ENCODE data around the gene SPG7.

Gene SPG7

DNA sequence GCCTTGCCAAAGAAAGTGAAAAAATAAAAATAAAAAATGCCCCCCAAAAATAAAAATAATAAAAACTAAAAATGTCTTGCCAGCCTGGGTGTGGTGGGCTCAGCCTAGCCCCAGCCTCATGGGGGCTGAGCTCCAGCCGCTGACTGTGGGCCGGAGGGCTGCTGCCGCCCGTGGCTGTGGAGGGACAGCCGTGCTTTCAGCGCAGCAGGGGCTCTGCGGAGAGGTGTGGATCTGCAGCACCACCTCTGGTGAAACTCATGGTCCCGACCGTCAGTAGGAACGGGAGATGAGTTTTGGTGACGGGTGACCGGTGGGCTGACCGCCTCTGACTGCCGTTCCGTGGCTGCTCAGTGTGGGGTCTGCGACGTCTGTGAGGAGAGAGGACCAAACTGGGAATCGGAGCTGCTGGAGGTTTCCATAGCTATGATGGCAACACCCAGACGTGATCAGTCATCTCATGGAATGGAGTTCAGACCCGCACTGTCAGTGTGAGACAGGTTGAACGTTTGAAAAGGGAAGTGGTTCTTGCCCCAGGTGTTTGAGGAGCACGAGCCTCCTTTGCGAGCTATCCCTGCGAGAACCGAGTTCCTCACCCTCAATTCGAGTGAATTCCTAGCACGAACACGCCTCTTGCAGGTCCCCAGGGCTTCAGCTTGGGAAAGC lies 40.3 kb downstream of the SPG7 start:
- DNase-seq: no peak

DNA sequence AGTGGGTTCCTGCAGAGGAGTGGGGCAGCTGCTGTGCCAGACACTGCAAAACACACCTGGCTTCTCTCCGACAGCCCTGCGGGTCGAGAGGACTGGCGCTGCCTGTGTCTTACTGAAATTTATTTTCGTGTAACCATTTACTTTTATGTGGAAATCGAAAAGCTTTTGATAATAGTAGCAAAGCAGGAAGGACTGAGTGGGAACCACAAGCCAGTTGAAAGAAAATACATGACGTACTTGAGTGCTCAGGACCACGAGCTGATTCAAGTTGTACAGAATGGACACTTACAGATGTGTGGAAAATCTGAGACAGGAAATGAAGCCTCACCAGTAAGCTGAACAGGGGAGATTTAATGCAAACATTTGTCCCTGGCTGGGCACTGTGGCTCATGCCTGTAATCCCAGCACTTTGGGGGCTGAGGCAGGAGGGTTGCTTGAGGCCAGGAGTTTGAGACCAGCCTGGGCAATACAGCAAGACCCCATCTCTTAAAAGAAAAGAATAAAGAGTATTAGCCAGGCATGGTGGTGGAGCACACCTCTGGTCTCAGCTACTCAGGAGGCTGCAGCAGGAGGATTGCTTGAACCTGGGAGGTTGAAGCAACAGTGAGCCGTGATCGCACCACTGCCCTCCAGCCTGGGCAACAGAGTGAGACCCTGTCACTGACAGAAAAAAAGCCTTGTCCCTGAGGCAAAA lies 41.0 kb downstream of the SPG7 start:
- no peak for DNase-seq

DNA sequence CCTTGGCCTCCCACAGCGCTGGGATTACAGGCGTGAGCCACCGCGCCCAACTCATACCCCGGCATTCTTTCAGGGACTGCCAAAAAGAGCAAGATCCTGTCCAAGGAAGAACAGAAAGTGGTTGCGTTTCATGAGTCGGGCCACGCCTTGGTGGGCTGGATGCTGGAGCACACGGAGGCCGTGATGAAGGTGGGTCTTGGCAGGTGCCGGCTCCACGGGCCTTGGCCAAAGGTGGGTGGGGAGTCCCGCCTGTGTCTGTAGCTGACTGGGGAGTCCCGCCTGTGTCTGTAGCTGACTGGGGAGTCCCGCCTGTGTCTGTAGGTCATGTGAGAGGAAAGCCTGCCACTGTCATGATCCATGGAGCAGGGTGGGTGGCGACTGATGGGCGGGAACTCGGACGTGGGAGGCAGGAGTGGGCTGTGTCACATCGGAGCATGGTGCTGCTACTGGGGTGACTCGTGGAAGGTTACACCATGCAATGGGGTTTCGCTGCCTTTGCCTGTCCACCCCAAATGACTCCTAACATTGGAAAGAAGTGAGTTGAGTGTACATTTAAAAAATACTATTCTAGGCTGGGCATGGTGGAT lies 42.3 kb downstream of the SPG7 start:
- DNase-seq: no peak

DNA sequence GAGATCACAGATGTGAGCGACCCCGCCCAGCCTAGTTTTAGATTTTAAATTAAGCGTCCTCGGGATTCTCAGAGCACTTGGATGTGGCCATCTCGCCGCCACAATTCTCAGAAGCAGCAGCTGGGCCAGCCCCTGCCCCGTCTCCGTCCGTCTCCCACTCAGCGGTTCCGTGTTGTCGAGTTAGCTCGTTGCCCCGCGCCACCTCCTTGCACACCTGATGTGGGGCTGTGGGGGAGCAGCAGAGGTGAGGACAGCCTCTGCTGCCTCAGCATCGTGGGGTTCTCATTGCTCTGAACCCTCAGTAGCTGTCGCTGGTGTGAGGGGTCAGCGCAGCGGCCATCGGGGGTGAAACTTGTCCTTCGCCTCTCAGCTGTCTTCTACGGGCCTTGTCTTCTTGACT lies 44.1 kb downstream of the SPG7 start:
- DNase-seq: no peak

DNA sequence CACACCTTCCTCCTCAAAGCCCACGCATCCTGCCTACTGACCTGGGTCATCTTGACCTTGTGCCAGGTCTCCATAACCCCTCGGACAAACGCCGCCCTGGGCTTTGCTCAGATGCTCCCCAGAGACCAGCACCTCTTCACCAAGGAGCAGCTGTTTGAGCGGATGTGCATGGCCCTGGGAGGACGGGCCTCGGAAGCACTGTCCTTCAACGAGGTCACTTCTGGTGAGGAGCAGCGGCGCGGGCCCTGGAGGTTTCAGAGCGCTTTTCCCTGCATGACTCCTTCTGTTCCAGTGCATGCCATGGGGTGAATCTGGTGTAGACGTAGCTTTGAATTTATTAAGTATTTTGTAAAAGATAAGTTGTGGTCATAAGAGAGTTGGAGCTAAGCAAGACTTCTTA lies 44.7 kb downstream of the SPG7 start:
- no peak for DNase-seq

DNA sequence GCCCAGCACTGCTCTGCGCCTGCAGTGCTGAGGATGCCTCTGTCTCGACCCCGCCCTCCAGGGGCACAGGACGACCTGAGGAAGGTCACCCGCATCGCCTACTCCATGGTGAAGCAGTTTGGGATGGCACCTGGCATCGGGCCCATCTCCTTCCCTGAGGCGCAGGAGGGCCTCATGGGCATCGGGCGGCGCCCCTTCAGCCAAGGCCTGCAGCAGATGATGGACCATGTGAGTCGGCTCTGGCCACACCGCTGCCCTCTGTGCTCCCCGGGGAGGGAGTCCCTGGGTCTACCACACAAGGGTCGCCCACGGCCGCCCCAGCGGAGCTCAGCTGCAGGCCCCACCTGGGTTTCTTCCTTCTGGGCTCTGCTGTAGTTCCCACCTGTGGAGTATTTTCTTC lies 45.5 kb downstream of the SPG7 start:
- no peak for DNase-seq

DNA sequence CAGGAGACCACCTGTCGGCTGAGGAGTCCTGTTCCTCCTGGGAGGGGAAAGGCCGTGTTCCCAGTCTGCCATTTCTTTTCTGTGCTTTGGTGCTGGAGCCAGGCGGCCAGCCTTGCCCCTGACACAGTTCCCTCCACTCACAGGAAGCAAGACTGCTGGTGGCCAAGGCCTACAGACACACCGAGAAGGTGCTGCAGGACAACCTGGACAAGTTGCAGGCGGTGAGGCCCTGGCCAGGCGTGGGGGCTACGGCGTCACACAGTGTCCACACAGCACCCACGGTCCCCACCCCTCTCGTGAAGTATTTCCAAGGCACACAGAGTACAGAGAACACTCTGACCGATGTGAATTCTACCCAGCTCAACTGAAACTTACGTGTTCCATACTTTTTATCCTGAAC lies 46.1 kb downstream of the SPG7 start:
- DNase-seq: no peak

DNA sequence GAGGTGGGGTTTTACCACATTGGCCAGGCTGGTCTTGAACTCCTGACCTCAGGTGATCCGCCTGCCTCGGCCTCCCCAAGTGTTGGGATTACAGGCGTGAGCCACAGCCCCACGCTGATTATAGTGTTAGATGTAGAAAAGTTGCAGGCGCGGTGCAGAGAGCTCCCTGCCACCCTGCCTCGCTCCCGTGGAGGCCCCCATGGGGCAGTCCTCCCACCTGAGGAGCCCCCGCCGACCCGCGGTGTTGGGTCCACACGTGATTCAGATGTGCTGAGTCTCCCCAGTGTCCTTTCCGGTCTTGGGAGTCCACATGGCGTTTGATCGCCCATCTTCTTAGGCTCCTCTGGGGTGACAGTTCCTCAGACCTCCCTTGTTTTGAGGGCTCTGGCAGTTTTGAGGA lies 47.1 kb downstream of the SPG7 start:
- no peak for DNase-seq

DNA sequence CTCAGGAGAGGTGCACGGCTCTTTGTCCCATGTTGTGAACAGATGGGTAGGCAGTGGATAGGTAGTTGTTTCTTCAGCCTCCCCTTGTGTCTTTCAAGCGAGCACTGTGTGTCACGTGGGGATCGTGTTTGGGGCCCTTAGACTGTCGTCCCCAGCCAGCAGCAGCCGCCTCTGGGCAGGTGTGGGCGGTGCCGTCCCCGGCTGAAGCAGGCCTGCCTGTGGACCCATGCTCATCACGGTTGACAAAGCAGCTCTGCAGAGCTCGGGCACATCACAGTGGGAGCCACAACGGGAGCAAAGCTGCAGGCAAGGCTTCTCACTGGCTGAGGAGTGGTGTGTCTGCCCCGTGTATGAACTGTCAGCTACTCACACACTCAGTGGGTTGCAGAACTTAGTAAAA lies 47.6 kb downstream of the SPG7 start:
- DNase-seq: no peak

DNA sequence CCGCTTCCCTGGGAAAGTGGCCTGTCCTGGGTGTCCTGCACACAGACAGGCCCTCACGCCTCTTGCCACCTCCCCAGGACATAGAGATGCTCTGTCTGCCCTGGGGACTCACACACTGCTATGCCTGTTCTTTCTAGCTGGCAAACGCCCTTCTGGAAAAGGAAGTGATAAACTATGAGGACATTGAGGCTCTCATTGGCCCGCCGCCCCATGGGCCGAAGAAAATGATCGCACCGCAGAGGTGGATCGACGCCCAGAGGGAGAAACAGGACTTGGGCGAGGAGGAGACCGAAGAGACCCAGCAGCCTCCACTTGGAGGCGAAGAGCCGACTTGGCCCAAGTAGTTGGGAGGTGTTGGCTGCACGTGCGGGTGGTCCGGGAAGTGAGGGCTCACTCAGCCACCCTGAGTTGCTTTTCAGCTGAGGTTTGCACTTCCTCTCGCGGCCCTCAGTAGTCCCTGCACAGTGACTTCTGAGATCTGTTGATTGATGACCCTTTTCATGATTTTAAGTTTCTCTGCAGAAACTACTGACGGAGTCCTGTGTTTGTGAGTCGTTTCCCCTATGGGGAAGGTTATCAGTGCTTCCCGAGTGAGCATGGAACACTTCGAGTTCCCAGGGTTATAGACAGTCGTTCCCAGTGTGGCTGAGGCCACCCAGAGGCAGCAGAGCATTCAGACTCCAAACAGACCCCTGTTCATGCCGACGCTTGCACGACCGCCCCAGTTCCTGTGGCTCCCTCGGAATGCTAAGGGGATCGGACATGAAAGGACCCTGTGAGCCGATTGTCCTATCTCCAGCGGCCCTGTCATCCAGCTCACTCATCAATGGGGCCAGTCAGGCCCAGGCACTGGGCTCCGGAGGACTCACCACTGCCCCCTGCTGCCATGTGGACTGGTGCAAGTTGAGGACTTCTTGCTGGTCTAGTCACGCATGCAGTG lies 48.8 kb downstream of the SPG7 start:
- DNase-seq: peak; percentile 34

DNA sequence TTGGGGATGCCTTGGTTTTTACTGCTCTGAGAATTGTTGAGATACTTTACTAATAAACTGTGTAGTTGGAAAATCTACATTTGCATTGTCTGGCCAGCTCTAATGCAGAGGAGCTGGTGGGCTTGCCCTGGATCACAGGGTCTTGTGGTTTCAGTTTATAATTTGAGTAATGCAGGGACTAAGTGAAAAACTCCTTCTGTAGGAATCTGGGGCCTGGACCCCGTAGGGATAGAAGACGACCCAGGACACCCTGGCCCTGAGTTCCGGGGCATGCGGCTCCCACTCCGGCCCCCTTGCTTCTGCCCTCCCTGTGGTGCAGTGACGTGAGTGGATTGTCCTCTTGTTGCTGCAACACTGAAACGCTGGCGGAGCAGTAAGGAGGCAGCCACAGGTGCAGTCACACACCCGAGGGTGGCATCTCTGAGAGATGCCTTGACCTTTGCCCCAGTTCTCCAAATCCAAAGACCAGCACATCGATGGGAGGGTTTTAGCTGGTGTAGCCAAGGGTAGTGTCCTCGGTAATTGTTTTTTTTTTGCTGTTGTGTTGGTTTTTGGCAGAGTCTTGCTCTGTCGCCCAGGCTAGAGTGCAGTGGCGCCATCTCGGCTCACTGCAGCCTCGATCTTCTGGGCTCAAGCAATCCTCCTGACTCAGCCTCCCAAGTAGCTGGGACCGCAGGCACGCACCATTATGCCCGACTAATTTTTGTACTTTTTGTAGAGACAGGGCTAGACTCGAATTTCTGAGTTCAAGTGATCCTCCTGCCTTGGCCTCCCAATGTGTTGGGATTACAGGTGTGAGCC lies 49.7 kb downstream of the SPG7 start:
- DNase-seq: no peak

DNA sequence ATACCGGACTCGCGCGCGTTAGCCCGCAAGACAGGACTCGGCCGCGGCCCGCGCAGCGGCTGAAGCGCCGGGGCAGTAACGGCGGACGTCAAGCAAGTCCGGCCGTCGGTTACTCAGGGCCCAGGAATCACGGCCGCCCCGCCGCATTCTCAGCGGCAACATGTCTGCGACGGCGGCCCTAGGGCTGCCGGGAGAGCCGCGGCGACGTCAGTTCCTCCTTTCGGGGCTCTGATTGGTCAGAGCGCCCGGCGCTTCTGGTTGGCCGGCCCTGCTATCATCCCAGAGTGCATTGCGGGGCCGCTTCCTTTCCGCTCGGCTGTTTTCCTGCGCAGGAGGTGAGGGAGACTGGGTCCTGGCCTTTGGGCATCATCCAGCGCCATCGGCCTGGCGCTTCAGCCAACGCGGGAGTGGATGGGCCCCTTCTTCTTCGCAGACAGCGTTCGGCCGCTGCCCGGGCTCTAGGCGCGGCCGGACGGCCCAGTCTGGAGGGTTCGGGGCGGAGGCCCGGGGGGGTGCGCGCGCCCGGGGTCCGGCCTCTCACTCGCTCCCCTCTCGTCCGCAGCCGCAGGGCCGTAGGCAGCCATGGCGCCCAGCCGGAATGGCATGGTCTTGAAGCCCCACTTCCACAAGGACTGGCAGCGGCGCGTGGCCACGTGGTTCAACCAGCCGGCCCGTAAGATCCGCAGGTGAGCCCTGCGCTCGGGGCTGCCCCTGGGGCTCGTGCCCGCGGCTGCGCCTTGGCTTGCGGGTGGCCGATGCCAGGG lies 52.4 kb downstream of the SPG7 start, which contains the start of gene RPL13:
TSS of gene RPL13 (plus strand) at position 305 of the 764 bp plus-strand sequence. CDS start at position 583, 278 bp downstream.
- peak; percentile 84 for DNase-seq

DNA sequence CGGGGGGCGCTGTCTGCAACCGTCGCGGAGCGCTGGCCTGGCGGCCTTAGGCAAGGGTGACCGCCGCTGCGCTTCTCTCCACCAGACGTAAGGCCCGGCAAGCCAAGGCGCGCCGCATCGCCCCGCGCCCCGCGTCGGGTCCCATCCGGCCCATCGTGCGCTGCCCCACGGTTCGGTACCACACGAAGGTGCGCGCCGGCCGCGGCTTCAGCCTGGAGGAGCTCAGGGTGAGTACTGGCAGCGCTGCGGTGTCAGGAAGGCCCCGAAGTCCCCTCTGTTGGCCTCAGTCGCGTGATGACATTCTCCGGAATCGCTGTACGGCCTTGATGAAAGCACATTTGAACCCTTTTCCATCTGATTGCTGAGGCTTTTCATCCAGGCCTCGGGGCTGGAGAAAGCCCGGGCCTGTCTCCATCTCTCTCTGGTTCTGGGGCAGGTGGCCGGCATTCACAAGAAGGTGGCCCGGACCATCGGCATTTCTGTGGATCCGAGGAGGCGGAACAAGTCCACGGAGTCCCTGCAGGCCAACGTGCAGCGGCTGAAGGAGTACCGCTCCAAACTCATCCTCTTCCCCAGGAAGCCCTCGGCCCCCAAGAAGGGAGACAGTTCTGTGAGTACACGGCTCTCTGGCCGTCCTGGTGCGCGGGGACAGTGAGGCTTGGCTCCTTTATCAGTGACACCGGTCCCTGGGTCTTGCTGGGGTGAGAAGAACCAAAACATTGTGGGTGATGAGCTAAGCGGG lies 53.1 kb downstream of the SPG7 start:
- DNase-seq: no peak

DNA sequence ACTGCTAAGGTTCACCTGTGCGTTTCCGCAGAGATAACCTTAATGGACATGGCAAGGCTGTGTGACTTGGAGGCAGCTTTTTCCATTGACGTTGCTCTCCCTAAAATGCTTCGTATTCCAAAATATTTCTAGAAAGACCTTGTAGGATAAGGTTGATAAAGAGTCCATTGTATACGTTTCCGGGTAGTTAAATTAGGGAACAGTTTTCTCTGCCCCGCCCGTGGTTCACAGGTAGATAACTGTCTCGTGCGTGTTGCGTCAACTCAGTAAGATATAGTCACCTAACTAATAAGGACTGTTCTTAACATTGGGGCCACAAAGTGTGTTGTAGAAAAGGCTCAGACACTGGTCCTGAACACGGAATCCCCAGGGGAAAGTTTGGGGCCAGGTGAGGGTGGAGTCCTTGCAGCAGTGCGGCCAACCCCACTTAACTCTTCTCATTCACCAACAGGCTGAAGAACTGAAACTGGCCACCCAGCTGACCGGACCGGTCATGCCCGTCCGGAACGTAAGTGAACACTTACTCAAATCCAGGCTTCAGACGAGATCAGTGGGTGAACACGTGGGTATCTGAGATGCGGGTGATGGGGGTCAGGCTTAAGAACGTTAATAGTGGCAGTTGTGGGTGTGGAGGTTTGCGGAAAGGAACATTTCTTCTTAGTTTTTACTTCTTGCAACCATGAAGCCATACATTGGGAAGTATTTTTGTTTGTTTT lies 53.8 kb downstream of the SPG7 start:
- DNase-seq: no peak

DNA sequence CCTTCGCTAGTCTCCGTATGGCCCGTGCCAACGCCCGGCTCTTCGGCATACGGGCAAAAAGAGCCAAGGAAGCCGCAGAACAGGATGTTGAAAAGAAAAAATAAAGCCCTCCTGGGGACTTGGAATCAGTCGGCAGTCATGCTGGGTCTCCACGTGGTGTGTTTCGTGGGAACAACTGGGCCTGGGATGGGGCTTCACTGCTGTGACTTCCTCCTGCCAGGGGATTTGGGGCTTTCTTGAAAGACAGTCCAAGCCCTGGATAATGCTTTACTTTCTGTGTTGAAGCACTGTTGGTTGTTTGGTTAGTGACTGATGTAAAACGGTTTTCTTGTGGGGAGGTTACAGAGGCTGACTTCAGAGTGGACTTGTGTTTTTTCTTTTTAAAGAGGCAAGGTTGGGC lies 54.7 kb downstream of the SPG7 start:
- no peak for DNase-seq

DNA sequence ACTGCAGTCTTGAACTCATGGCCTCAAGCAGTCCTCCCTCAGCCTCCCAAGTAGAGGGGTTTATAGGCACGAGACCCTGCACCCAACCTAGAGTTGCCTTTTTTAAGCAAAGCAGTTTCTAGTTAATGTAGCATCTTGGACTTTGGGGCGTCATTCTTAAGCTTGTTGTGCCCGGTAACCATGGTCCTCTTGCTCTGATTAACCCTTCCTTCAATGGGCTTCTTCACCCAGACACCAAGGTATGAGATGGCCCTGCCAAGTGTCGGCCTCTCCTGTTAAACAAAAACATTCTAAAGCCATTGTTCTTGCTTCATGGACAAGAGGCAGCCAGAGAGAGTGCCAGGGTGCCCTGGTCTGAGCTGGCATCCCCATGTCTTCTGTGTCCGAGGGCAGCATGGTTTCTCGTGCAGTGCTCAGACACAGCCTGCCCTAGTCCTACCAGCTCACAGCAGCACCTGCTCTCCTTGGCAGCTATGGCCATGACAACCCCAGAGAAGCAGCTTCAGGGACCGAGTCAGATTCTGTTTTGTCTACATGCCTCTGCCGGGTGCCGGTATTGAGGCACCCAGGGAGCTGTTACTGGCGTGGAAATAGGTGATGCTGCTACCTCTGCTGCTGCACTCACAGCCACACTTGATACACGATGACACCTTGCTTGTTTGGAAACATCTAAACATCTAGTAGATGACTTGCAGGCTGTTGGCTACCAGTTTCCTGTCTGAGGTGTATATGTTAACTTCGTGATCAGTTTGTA lies 55.6 kb downstream of the SPG7 start:
- DNase-seq: no peak

DNA sequence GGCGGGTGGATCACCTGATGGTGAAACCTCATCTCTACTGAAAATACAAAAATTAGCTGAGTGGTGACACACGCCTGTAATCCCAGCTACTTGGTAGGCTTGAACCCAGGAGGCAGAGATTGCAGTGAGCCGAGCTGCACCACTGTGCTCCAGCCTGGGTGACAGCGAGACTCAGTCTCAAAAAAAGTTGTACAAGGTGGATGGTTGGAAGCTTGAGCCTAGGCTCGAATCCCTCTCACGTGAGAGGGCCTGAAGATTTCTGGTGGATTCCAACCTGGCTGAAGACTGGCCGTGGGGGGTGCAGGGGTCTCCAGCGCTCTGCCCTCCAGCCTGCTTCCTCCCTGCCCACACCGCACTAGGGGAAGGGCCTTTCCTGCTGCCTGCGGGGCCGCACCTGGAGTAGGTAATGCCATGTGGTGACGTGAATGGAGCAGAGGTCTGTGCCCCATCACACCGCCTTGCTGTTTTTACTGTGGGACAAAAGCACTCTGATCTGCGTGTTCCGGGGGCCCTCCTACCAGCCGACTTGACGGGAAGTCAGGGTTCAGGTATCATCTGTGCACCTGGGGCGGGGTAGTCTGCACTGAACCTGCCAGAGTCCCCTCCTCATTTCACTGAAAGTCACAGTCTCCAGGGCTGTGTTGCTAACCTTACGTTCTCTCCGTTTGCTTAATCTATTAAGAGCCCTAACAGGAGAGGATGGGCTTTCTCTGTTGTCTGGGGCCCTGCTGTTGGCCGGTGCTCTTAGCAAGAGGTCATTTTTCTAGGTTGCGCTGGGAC lies 56.5 kb downstream of the SPG7 start:
- no peak for DNase-seq

DNA sequence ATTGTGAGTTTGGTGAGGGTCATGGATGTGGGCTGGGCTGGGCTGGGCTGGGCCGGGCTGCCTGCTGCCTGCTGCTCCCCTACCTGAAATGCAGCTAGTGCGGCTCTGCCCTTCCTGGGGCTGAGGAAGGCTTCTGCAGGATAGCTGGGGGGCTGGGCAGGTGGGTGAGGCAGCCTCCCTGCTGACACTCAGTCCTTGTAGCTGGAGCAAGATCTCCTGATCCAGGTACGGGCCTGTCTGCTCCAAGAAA lies 57.0 kb downstream of the SPG7 start:
- no peak for DNase-seq

Data from T1000 (cell line).